ENCODE measurements around the gene TUBA8.
"Not testable (repeated sequence)": the region's sequence is repeated elsewhere in the genome, so short reads cannot be mapped to it uniquely, and the experiment has no call there.

Gene TUBA8

GRCh38 chr22:18106550-18107341 lies 3.9 kb upstream of the TUBA8 start:
- DNase-seq (ENCODE audit: low spot score): not testable (repeated sequence)

GRCh38 chr22:18108187-18108586 lies 2.4 kb upstream of the TUBA8 start:
- DNase-seq (ENCODE audit: low spot score): no peak

GRCh38 chr22:18109410-18110193 lies 1.0 kb upstream of the TUBA8 start:
- no peak for DNase-seq (ENCODE audit: low spot score)

GRCh38 chr22:18110954-18111758 lies 547 bp downstream of the TUBA8 start:
- DNase-seq (ENCODE audit: low spot score): no peak

- DNase-seq (ENCODE audit: low spot score): no peak
Observed at GRCh38 chr22:18111759-18112330, 1.2 kb downstream of the TUBA8 start.

- DNase-seq (ENCODE audit: low spot score): no peak
Observed at GRCh38 chr22:18112440-18112839, 1.8 kb downstream of the TUBA8 start.

- no peak for DNase-seq (ENCODE audit: low spot score)
Observed at GRCh38 chr22:18113680-18114394, 3.2 kb downstream of the TUBA8 start.

- DNase-seq (ENCODE audit: low spot score): no peak
Observed at GRCh38 chr22:18114495-18114894, 3.9 kb downstream of the TUBA8 start.

GRCh38 chr22:18114976-18115652 lies 4.5 kb downstream of the TUBA8 start:
- no peak for DNase-seq (ENCODE audit: low spot score)

- DNase-seq (ENCODE audit: low spot score): no peak
Observed at GRCh38 chr22:18115906-18116371, 5.3 kb downstream of the TUBA8 start.

- no peak for DNase-seq (ENCODE audit: low spot score)
Observed at GRCh38 chr22:18116634-18117033, 6.0 kb downstream of the TUBA8 start.

GRCh38 chr22:18118345-18118915 lies 7.8 kb downstream of the TUBA8 start:
- no peak for DNase-seq (ENCODE audit: low spot score)

GRCh38 chr22:18119409-18120110 lies 9.0 kb downstream of the TUBA8 start:
- no peak for DNase-seq (ENCODE audit: low spot score)

- DNase-seq (ENCODE audit: low spot score): no peak
Observed at GRCh38 chr22:18120857-18121256, 10.2 kb downstream of the TUBA8 start.

GRCh38 chr22:18121506-18121905 lies 10.9 kb downstream of the TUBA8 start:
- DNase-seq (ENCODE audit: low spot score): no peak

- no peak for DNase-seq (ENCODE audit: low spot score)
Observed at GRCh38 chr22:18121954-18122554, 11.4 kb downstream of the TUBA8 start.

- DNase-seq (ENCODE audit: low spot score): not testable (repeated sequence)
Observed at GRCh38 chr22:18123476-18124025, 12.9 kb downstream of the TUBA8 start.

GRCh38 chr22:18126606-18127005 lies 16.0 kb downstream of the TUBA8 start:
- no peak for DNase-seq (ENCODE audit: low spot score)

- no peak for DNase-seq (ENCODE audit: low spot score)
Observed at GRCh38 chr22:18130018-18130417, 19.4 kb downstream of the TUBA8 start.

Measured in hematopoietic multipotent progenitor cell treated with erythropoietin and hydrocortisone succinate and interleukin-3 and kit ligand, for 17 days (in vitro differentiated cells).